PC-3 (cell line): ENCODE measurements around the gene MPST.

Experiments
- EZH2 ChIP-seq: fragments of 300-600 bp; sonication (generic); IDR thresholded peaks from one replicate; pipeline ENCODE4 v1.6.1; 2017; ENCODE audit warnings: antibody characterized with exemption, mild to moderate bottlenecking, low read length; ENCODE audit not compliant: unreplicated experiment
- EZH2phosphoT487 ChIP-seq: fragments of 300-600 bp; sonication (generic); IDR thresholded peaks from 2 replicates; pipeline ENCODE4 v1.6.1; 2018; ENCODE audit warnings: mild to moderate bottlenecking, antibody characterized with exemption, low read length, borderline replicate concordance
- TF ChIP-seq, protein P1 (sequence below): fragments of 300-600 bp; sonication (generic); conservative IDR thresholded peaks from 2 replicates; pipeline ENCODE4 v1.5.1; 2017; ENCODE audit warnings: antibody characterized with exemption, low read depth, mild to moderate bottlenecking, low read length

DNA sequence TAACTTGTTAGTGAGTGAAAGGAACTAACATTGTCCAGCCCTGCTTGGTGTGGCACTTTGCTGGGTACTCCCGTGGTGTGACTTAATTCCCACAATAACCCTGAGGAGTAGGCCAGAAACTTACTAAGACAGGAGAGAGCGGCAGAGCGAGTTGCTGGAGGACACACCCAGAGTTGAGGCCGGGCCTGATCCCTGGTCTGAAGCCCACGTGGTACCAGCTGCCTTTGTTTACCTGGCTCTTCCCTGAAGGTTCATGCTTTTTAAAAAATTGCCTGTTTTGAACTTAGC, 594 bp downstream of the MPST start:
- TF ChIP-seq, protein P1, sequence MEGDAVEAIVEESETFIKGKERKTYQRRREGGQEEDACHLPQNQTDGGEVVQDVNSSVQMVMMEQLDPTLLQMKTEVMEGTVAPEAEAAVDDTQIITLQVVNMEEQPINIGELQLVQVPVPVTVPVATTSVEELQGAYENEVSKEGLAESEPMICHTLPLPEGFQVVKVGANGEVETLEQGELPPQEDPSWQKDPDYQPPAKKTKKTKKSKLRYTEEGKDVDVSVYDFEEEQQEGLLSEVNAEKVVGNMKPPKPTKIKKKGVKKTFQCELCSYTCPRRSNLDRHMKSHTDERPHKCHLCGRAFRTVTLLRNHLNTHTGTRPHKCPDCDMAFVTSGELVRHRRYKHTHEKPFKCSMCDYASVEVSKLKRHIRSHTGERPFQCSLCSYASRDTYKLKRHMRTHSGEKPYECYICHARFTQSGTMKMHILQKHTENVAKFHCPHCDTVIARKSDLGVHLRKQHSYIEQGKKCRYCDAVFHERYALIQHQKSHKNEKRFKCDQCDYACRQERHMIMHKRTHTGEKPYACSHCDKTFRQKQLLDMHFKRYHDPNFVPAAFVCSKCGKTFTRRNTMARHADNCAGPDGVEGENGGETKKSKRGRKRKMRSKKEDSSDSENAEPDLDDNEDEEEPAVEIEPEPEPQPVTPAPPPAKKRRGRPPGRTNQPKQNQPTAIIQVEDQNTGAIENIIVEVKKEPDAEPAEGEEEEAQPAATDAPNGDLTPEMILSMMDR: no peak
- TF ChIP-seq EZH2 (no peak), EZH2phosphoT487 (no peak)
